NB4 (cell line): ENCODE measurements around the gene PI3.
"Not testable (repeated sequence)": the region's sequence is repeated elsewhere in the genome, so short reads cannot be mapped to it uniquely, and the experiment has no call there.

Experiments
- DNase-seq: peaks from one replicate; pipeline ENCODE4 v3.0.0; 2010; ENCODE audit warnings: low read depth
- H3K4me3 ChIP-seq: one replicate; pipeline ENCODE4 v1.5.1; 2011; ENCODE audit warnings: mild to moderate bottlenecking, low read depth, low read length, moderate library complexity
- MYC ChIP-seq: IDR thresholded peaks from 2 replicates; pipeline ENCODE4 v1.6.1; 2011; ENCODE audit warnings: low read depth, low read length
- POLR2A ChIP-seq: IDR thresholded peaks from 2 replicates; pipeline ENCODE4 v1.6.1; 2011; ENCODE audit warnings: mild to moderate bottlenecking; ENCODE audit not compliant: insufficient read length; ENCODE audit errors: extremely low read depth
- TF ChIP-seq, protein P1 (sequence below): IDR thresholded peaks from 2 replicates; pipeline ENCODE4 v1.6.1; 2011; ENCODE audit warnings: low read depth, low read length
- TF ChIP-seq, protein P2 (sequence below): IDR thresholded peaks from one replicate; pipeline ENCODE4 v1.5.1; 2012; ENCODE audit warnings: low read depth, low read length

PI3 gene

DNA sequence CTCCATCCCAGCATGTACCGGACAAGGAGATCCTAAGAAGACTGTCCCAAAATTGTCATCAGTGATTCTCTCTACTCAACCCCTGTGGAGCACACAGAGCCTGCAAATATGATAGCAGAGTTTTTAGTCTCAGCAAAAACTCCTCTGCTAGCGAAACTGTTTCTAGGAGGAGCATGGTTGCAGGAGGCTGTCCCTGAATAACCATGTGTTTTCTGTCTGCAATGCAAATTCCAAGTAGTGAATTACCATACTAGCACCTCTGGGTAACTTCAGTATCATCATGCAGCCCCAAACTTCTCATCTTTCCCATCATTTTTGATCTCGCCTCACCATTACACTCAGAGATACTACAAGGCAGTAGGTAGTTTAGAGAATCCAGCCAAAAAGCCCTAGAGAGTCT is 25.6 kb upstream of the PI3 start:
- TF ChIP-seq POLR2A: no peak
- TF ChIP-seq, protein P1, sequence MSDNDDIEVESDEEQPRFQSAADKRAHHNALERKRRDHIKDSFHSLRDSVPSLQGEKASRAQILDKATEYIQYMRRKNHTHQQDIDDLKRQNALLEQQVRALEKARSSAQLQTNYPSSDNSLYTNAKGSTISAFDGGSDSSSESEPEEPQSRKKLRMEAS: no peak
- TF ChIP-seq, protein P2, sequence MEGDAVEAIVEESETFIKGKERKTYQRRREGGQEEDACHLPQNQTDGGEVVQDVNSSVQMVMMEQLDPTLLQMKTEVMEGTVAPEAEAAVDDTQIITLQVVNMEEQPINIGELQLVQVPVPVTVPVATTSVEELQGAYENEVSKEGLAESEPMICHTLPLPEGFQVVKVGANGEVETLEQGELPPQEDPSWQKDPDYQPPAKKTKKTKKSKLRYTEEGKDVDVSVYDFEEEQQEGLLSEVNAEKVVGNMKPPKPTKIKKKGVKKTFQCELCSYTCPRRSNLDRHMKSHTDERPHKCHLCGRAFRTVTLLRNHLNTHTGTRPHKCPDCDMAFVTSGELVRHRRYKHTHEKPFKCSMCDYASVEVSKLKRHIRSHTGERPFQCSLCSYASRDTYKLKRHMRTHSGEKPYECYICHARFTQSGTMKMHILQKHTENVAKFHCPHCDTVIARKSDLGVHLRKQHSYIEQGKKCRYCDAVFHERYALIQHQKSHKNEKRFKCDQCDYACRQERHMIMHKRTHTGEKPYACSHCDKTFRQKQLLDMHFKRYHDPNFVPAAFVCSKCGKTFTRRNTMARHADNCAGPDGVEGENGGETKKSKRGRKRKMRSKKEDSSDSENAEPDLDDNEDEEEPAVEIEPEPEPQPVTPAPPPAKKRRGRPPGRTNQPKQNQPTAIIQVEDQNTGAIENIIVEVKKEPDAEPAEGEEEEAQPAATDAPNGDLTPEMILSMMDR: no peak
- no peak for TF ChIP-seq MYC
- DNase-seq: no peak
- no peak overlapping the region for H3K4me3 ChIP-seq

DNA sequence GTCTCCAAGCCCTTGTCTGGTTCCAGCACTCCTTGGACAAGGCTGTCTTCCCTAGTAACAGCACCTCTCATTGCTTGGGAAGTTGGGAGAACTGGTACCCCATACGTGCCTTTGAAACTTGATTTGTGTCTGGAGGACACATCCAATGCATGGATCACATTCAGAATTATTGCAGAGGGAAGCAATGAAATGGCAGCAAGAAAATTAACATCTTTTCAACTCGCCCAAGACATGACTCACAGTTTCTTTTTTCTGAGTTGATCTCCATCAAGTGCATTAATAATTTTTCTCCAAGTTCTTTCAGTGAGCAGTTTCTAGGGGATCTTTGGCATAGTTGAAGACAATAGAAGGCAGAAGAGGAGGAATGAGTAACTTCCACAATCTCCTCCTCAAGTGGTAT is 22.3 kb upstream of the PI3 start:
- no peak for DNase-seq
- no peak overlapping the region for H3K4me3 ChIP-seq
- TF ChIP-seq, protein P1: no peak
- TF ChIP-seq POLR2A: no peak
- TF ChIP-seq MYC: no peak
- TF ChIP-seq, protein P2: no peak

DNA sequence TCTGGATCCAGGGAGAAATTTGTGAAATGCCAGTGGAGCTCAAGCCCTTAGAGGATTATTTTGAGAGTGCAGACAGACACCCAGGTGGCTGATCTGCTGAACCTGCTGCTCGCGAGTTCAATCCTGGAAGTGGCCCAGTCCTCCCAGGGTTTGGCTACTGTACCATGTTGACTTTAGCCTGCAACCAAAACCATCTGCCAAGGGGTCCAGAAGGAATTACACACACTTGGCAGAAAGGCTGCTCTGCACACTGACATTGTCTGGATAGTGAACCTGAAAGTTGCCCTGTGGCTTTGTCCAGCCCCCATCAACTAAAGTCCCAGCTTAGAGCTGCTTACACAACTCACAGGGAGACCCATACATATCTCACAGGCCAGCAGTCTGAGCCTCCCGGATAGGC is 21.6 kb upstream of the PI3 start:
- DNase-seq: no peak
- no peak overlapping the region for H3K4me3 ChIP-seq
- no peak for TF ChIP-seq POLR2A
- no peak; the same call in 1 of the 2 replicates for TF ChIP-seq MYC

DNA sequence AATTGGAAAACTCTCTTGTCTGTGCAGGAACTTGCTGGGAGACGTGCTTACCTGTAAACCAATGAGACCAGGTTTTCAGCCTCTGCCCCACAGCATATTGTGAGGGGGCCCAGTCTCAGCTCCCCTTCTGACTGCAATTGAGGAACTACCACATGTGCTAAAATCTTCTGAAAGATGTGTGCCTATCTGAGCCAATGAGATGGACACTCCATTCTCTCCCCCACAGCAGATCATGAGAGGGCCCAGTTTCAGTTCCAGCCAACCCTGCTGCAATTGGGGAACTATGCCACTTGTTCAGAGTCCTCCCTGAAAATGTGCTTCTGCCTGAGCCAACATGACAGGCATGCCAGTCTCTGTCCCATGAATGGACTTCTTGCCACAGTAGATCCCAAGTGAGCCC is 20.9 kb upstream of the PI3 start:
- H3K4me3 ChIP-seq: no peak overlapping the region
- TF ChIP-seq, protein P2: no peak
- TF ChIP-seq POLR2A (no peak), MYC (no peak; the same call in 1 of the 2 replicates)
- TF ChIP-seq, protein P1: peak; percentile 51; the same call in 1 of the 2 replicates
- DNase-seq: peak; percentile 74

DNA sequence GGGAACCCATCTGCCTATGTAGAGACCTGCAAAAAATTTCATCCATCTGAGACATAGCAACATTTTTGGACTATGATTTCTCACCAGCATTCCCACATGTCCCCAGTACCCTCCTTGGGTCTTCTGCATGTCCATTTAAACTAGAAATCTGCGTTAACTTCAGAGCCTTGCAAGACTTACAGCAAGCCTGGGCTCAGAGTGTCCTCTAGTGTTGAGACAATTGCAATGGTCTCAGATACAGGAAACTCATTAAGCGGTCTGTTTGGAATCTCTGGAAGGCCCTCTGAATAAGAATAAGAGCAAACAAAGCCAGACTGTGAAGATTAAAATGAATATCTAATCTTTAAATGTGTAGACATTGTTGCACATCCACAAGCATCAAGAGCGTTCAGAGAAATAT is 20.5 kb upstream of the PI3 start:
- TF ChIP-seq, protein P1: no peak
- TF ChIP-seq POLR2A (no peak), MYC (no peak)
- TF ChIP-seq, protein P2: no peak
- DNase-seq: peak; percentile 9
- no peak overlapping the region for H3K4me3 ChIP-seq

DNA sequence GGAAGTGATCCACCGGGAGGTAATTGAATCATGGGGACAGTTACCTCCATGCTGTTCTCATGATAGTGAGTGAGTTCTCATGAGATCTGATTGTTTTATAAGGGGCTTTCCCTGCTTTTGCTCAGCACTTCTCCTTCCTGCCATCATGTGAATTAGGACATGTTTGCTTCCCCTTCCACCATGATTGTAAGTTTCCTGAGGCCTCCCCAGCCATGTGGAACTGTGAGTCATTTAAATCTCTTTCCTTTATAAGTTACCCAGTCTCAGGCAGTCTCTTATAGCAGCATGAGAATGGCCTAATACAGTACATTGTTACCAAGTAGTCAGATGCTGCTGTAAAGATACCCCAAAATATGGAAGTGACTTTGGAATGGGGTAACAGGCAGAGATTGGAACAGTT is 19.9 kb upstream of the PI3 start:
- H3K4me3 ChIP-seq, DNase-seq: not testable (repeated sequence)

DNA sequence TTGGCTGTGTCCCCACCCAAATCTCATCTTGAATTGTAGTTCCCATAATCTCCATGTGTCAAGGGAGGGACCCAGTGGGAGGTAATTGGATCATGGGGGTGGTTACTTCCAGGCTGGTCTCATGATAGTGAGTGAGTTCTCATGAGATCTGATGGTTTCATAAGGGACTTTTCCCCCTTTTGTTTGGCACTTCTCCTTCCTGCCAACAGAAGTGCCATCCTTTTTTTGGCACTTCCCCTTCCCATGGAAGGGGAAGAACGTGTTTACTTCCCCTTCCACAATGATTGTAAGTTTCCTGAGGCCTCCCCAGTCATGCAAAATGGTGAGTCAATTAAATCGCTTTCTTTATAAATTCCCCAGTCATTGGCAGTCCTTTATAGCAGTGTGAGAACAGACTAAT is 18.0 kb upstream of the PI3 start:
- DNase-seq: no peak
- no peak overlapping the region for H3K4me3 ChIP-seq
- no peak for TF ChIP-seq POLR2A
- no peak for TF ChIP-seq MYC
- TF ChIP-seq, protein P1: no peak
- TF ChIP-seq, protein P2: no peak
